ENCODE measurements around the gene CACNA2D3. TPM values are rescaled to one million over a fixed set of nuclear protein-coding genes. Genes with fewer than 3 reads are reported as not detected.

CACNA2D3 gene
- total RNA-seq, 1 donor from 2014 or later, result 0.70 TPM

- peaks cover 15% of the 10 kb centered on the region for H3K4me1 Mint-ChIP-seq (ENCODE audit: low read depth, unreplicated experiment)
- Histone ChIP-seq H3K4me3 (ENCODE audit: insufficient read depth, low read depth, low read length) (no peak overlapping the region), H3K27ac (ENCODE audit: low read depth, low read length) (no peak overlapping the region), H3K4me2 (ENCODE audit: low read length) (no peak overlapping the region), H3K79me2 (ENCODE audit: insufficient read depth, low read length) (no peaks in the 10 kb centered on the region), H4K20me1 (ENCODE audit: insufficient read depth, low read length) (no peaks in the 10 kb centered on the region), H3K9me3 (ENCODE audit: insufficient read depth, low read depth, low read length) (no peaks in the 10 kb centered on the region), H3K27me3 (ENCODE audit: insufficient read depth, low read length) (peaks cover 2% of the 10 kb centered on the region), H3K9ac (ENCODE audit: low read length) (no peak overlapping the region), H3K4me1 (ENCODE audit: insufficient read depth, low read length) (no peaks in the 10 kb centered on the region), H3K36me3 (ENCODE audit: insufficient read depth, low read length) (no peaks in the 10 kb centered on the region), H2AFZ (ENCODE audit: low read depth, low read length) (no peak overlapping the region)
- DNase-seq (ENCODE audit: low read depth) (no peak), FAIRE-seq (no peak)
- H3K27me3 Mint-ChIP-seq (ENCODE audit: low read depth, unreplicated experiment), result peaks cover 2% of the 10 kb centered on the region
- H3K27ac Mint-ChIP-seq (ENCODE audit: unreplicated experiment), result no peak overlapping the region
- no peaks in the 10 kb centered on the region for H3K9me3 Mint-ChIP-seq (ENCODE audit: unreplicated experiment)
- no peak for TF ChIP-seq EZH2 (IDR thresholded peaks at IDR 0.05; ENCODE audit: insufficient read depth, low read length)
- TF ChIP-seq CTCF (IDR thresholded peaks at IDR 0.05; ENCODE audit: insufficient read depth, low read depth, low read length), result no peak
- H3K36me3 Mint-ChIP-seq (ENCODE audit: low read depth, unreplicated experiment), result no peaks in the 10 kb centered on the region
- H3K4me3 Mint-ChIP-seq (ENCODE audit: unreplicated experiment), result no peak overlapping the region
Measured at GRCh38 chr3:54814224-54814623, 691.9 kb downstream of the CACNA2D3 start.

- Mint-ChIP-seq H3K9me3 (ENCODE audit: unreplicated experiment) (no peaks in the 10 kb centered on the region), H3K4me3 (ENCODE audit: unreplicated experiment) (no peak overlapping the region), H3K36me3 (ENCODE audit: low read depth, unreplicated experiment) (no peaks in the 10 kb centered on the region), H3K4me1 (ENCODE audit: low read depth, unreplicated experiment) (peaks cover 15% of the 10 kb centered on the region), H3K27ac (ENCODE audit: unreplicated experiment) (no peak overlapping the region), H3K27me3 (ENCODE audit: low read depth, unreplicated experiment) (peaks cover 19% of the 10 kb centered on the region)
- no peaks in the 10 kb centered on the region for H3K4me1 ChIP-seq (ENCODE audit: insufficient read depth, low read length)
- no peaks in the 10 kb centered on the region for H3K27me3 ChIP-seq (ENCODE audit: insufficient read depth, low read length)
- no peaks in the 10 kb centered on the region for H3K36me3 ChIP-seq (ENCODE audit: insufficient read depth, low read length)
- no peak overlapping the region for H3K4me3 ChIP-seq (ENCODE audit: insufficient read depth, low read depth, low read length)
- no peaks in the 10 kb centered on the region for H3K79me2 ChIP-seq (ENCODE audit: insufficient read depth, low read length)
- no peak overlapping the region for H3K27ac ChIP-seq (ENCODE audit: low read depth, low read length)
- no peak overlapping the region for H3K9ac ChIP-seq (ENCODE audit: low read length)
- TF ChIP-seq EZH2 (IDR thresholded peaks at IDR 0.05; ENCODE audit: insufficient read depth, low read length) (no peak), CTCF (IDR thresholded peaks at IDR 0.05; ENCODE audit: insufficient read depth, low read depth, low read length) (no peak)
- FAIRE-seq, result no peak
- H3K4me2 ChIP-seq (ENCODE audit: low read length), result no peak overlapping the region
- H2AFZ ChIP-seq (ENCODE audit: low read depth, low read length), result no peak overlapping the region
- no peaks in the 10 kb centered on the region for H4K20me1 ChIP-seq (ENCODE audit: insufficient read depth, low read length)
- H3K9me3 ChIP-seq (ENCODE audit: insufficient read depth, low read depth, low read length), result no peaks in the 10 kb centered on the region
- peak; percentile 76 for DNase-seq (ENCODE audit: low read depth)
Measured at GRCh38 chr3:54817628-54818027, 695.3 kb downstream of the CACNA2D3 start.

- no peak for TF ChIP-seq CTCF (IDR thresholded peaks at IDR 0.05; ENCODE audit: insufficient read depth, low read depth, low read length)
- no peaks in the 10 kb centered on the region for H3K9me3 Mint-ChIP-seq (ENCODE audit: unreplicated experiment)
- Histone ChIP-seq H3K4me3 (ENCODE audit: insufficient read depth, low read depth, low read length) (no peak overlapping the region), H2AFZ (ENCODE audit: low read depth, low read length) (no peak overlapping the region), H3K4me2 (ENCODE audit: low read length) (no peak overlapping the region), H3K9me3 (ENCODE audit: insufficient read depth, low read depth, low read length) (no peaks in the 10 kb centered on the region), H3K27me3 (ENCODE audit: insufficient read depth, low read length) (no peaks in the 10 kb centered on the region), H3K9ac (ENCODE audit: low read length) (no peak overlapping the region), H4K20me1 (ENCODE audit: insufficient read depth, low read length) (no peaks in the 10 kb centered on the region), H3K27ac (ENCODE audit: low read depth, low read length) (no peak overlapping the region), H3K4me1 (ENCODE audit: insufficient read depth, low read length) (no peaks in the 10 kb centered on the region), H3K79me2 (ENCODE audit: insufficient read depth, low read length) (no peaks in the 10 kb centered on the region), H3K36me3 (ENCODE audit: insufficient read depth, low read length) (no peaks in the 10 kb centered on the region)
- no peak overlapping the region for H3K4me3 Mint-ChIP-seq (ENCODE audit: unreplicated experiment)
- H3K36me3 Mint-ChIP-seq (ENCODE audit: low read depth, unreplicated experiment), result no peaks in the 10 kb centered on the region
- no peak overlapping the region for H3K27ac Mint-ChIP-seq (ENCODE audit: unreplicated experiment)
- DNase-seq (ENCODE audit: low read depth) (no peak), FAIRE-seq (no peak)
- H3K4me1 Mint-ChIP-seq (ENCODE audit: low read depth, unreplicated experiment), result peaks cover 15% of the 10 kb centered on the region
- H3K27me3 Mint-ChIP-seq (ENCODE audit: low read depth, unreplicated experiment), result peaks cover 19% of the 10 kb centered on the region
Measured at GRCh38 chr3:54818486-54818885, 696.1 kb downstream of the CACNA2D3 start.
